Umbilical cord (tissue), 2 donors: ENCODE measurements around the gene SAP30L. TPM values are rescaled to one million over a fixed set of nuclear protein-coding genes. Genes with fewer than 3 reads are reported as not detected.
A peak's percentile ranks its signal among the peaks of the same experiment; 100 is the strongest.

Source experiments
- DNase-seq: peaks from one replicate; pipeline ENCODE4 v3.0.0-alpha.2; 2015; ENCODE audit warnings: low spot score
- total RNA-seq: library from RNA; depleted of rRNA; stranded (reverse); fragments of >200 nt; gene quantifications from one replicate; pipeline ENCODE4 v1.2.3, GENCODE V29; 2014; ENCODE audit warnings: low replicate concordance; ENCODE audit not compliant: insufficient read depth

The SAP30L gene
- total RNA-seq, 1 donor from 2014 or later, result 26.7 TPM

DNA sequence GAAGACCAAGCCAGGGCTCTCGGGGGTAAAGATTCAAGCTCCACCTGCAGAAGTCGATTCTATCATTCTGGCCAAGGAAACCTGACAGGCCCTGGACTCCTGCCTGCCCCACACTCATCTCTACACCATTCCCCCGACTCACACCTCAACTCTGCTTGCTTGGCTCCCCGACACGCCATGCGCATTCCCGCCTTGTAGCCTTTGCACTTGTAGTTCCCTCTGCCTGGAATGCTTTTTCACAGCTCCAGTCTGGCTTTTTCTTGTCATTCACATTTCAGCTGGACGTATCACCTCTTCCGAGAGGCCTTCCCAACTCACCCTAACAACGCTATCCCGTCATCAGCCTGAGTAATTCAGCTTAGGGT lies 60.9 kb downstream of the SAP30L start:
- DNase-seq, result no peak

DNA sequence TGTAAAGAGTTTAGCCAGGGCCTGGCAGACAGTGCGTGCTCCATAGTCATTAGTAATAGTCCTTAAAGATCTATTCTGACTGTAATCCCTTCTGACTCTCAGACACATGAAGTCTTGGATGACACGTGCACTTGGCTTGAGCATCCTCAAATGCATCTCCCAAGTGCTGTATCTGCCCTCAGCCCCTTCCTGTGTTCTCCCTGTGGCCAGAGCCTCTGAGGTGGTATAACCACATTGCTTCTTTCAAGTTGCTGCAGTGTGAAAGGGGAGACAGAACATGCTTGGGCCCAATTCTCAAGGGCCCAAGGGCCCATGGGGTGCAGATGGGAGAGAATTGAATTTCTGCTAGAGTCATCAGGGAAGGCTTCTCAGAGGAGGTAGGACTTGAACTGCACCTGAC lies 62.3 kb downstream of the SAP30L start:
- no peak for DNase-seq

DNA sequence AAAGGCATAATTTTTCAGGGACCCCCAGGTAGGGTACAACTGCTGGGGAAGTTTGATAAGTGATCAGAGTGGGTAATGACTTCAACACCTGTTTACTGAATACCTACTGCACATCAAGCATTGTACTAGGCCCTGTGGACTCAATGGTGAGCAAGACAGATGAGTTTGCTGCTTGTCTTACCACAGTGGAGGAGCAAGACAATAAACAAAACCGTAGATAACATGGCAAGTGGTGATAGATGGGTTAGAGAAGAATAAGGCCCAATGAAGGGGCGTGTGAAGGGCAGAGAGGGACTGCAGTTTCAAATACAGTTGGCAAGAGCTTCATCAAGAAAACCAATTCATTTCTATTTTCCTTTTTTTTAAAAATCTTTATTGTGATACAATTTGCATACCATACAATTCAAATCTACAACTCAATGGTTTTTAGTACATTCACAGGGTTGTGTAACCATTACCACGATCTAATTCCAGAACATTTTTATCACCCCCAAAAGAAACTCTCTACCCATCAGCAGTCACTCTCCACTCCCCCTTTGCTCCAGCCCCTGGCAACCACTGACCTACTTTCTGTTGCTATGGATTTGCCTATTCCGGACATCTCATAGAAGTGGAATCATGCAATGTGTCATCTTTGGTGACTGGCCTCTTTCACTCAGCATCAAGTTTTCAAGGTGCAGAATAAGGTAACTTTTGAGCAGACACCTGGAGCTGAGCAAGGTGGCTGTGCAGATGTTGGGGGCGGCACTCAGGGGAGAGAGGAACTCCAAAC lies 64.2 kb downstream of the SAP30L start:
- DNase-seq, result peak; percentile 64

Other genes starting within 250 kb of the SAP30L start
- gene HAND1, start 32.2 kb downstream of the SAP30L start, total RNA-seq, result 2.6 TPM